ENCODE measurements around the gene WSB2. TPM values are rescaled to one million over a fixed set of nuclear protein-coding genes. Genes with fewer than 3 reads are reported as not detected.

WSB2 gene
- total and polyA plus RNA-seq, 9 of the 15 experiments (the other 6 are each of a cell fraction or from before 2014, with no cell fraction given) = 31.4 to 77.6 (median 52.6) TPM

GRCh38 chr12:118042091-118042490 is 18.9 kb downstream of the WSB2 start:
- TF ChIP-seq ZNF239 (CRISPR knock-in tag; IDR thresholded peaks at IDR 0.05) = no peak
- no peak for TF ChIP-seq ZBTB34 (CRISPR knock-in tag; IDR thresholded peaks at IDR 0.05)
- TF ChIP-seq CREB3 (tag; conservative IDR thresholded peaks at IDR 0.05; ENCODE audit: low read depth) = no peak
- no peak for TF ChIP-seq TCF15 (CRISPR knock-in tag; IDR thresholded peaks at IDR 0.05)
- no peak for TF ChIP-seq LARP7 (IDR thresholded peaks at IDR 0.05)
- no peak for TF ChIP-seq ZNF583 (CRISPR knock-in tag; IDR thresholded peaks at IDR 0.05)
- TF ChIP-seq HIVEP1 (CRISPR knock-in tag; IDR thresholded peaks at IDR 0.05) = no peak
- no peak for TF ChIP-seq NEUROD1 (IDR thresholded peaks at IDR 0.05; ENCODE audit: borderline replicate concordance, low read depth, low read length, partially characterized antibody)
- no peak for TF ChIP-seq ZKSCAN3 (CRISPR knock-in tag; IDR thresholded peaks at IDR 0.05)
- no peak for TF ChIP-seq ZNF75A (CRISPR knock-in tag; IDR thresholded peaks at IDR 0.05)
- no peak for TF ChIP-seq ZBTB11 (CRISPR knock-in tag; IDR thresholded peaks at IDR 0.05)
- TF ChIP-seq KAT2B (IDR thresholded peaks at IDR 0.05; ENCODE audit: low read depth, low read length) = no peak
- Histone ChIP-seq H3K9me3 (replicated peaks; ENCODE audit: control insufficient read depth, insufficient read depth, low read depth, low read length) (no peaks in the 10 kb centered on the region), H3K27me3 (ENCODE audit: control insufficient read depth in 2 of 2, insufficient read depth in 2 of 2, low read length in 2 of 2) (no peaks in the 10 kb centered on the region), H3K9me1 (ENCODE audit: control insufficient read depth, insufficient read depth, low read length) (peaks cover 3% of the 10 kb centered on the region), H3K36me3 (ENCODE audit: control insufficient read depth, insufficient read depth, low read length) (peaks cover 71% of the 10 kb centered on the region), H3K4me3 (no peak overlapping the region), H3K4me1 (replicated peaks in 1 of 2; ENCODE audit: control insufficient read depth in 2 of 2, insufficient read depth in 2 of 2, low read length in 2 of 2) (no peaks in the 10 kb centered on the region), H3K79me2 (ENCODE audit: control insufficient read depth, insufficient read depth, low read length) (no peaks in the 10 kb centered on the region), H2AFZ (ENCODE audit: low read depth, low read length) (no peak overlapping the region), H3K9ac (ENCODE audit: insufficient read depth in 1 of 2, low read depth in 2 of 2, low read length in 2 of 2) (no peak overlapping the region), H3K4me2 (ENCODE audit: insufficient read depth, low read length) (no peak overlapping the region), H4K20me1 (replicated peaks; ENCODE audit: control insufficient read depth, insufficient read depth, low read length) (no peaks in the 10 kb centered on the region), H3K27ac (ENCODE audit: extremely low read depth, low read depth, low read length) (no peak overlapping the region)
- ATAC-seq = no peak
- in situ Hi-C loops (cut with MboI) (no loop called here), intact Hi-C loops (cut with micrococcal nuclease) (no loop called here)
- no TSS peak for BruUV-seq (replicated peaks)
- 84% methylated on average over 4 of the region's 4 CpGs for whole genome bisulfite sequencing (ENCODE audit: insufficient coverage, low coverage, missing lambda C conversion rate)
- no peak for DNase-seq (ENCODE audit: extremely low read depth in 1 of 4, low spot score in 3 of 4)
- no peak for FAIRE-seq
- POLR2A ChIA-PET = interaction anchor here (0.9 kb wide), 1 partner anchor 15 kb away, joined by 4 read pairs; no protein-coding TSS in a partner anchor
- CTCF ChIA-PET (ENCODE audit: low intra/inter-chr PET ratio) = no interaction called here

Data from K562 (cell line).